IPS DF 19.7 (cell line): ENCODE data around the gene PAPOLB.

Source experiments
- DNase-seq: peaks from one replicate; pipeline ENCODE4 v3.0.0-alpha.2; 2013; ENCODE audit warnings: low read depth, low spot score

The PAPOLB gene

DNA sequence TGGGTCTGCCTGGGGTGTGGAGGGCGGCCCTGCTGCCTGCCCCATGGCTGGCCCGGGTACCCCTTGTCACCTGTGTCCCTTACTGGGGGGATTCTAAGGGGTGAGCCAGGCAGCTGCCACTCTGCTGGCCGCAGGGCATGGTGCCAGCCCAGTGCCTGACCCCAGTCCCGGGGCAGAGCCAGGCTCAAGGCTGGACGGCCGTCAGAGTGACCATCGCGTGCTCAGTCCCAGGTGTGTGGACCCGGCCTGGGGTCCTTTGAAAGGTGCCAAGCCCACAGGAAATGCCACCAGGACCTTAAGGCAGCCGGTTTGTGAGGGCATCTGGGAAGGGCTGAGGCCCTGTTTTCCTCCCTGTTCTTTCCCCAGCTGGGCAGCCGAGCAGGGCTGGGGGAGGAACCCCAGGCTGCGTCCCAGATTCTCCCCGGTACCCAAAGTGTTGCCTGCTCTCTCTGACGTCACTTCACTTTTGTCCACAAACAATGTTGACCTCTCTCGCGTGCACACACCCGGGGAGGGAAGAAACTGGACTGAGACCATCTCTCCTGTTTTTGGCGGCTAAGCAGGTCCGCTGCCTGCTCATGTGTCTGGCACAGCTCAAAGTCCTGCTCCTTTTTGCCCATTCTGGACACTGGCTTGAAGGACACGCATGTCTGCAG is 37.6 kb downstream of the PAPOLB start:
- DNase-seq, result no peak

GRCh38 chr7:4823441-4824119 is 38.2 kb downstream of the PAPOLB start:
- DNase-seq, result no peak

GRCh38 chr7:4822677-4823076 is 39.2 kb downstream of the PAPOLB start:
- DNase-seq, result no peak

DNA sequence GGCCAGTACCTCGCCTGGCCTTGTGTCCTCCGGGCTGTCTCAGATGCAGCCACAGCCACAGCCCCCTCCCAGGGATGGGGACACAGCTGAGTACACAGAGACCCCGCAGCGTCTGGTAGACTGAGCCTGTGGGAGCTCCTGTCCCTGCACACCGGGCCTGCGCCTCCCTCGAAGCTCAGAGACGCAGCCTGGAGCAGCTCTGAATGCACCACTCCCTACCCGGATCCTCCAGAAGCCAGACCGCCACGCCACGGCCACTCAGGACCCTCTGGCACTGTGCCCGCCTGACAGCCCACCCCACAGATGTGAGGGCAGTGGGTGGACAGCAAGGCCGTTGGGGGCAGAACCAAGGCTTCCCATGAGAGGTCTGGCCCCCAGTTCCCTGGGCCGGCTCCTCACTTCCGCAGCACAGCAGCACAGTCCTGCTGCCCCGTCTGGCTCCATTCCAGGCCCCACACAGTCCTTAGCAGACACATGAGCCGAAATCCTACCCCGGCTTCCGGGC is 40.8 kb downstream of the PAPOLB start:
- no peak for DNase-seq

GRCh38 chr7:4820405-4820966 is 41.3 kb downstream of the PAPOLB start:
- DNase-seq, result no peak

- no peak for DNase-seq
Observed at GRCh38 chr7:4819560-4820404, 42.0 kb downstream of the PAPOLB start.

- no peak for DNase-seq
Observed at GRCh38 chr7:4818000-4818794, 43.6 kb downstream of the PAPOLB start.

DNA sequence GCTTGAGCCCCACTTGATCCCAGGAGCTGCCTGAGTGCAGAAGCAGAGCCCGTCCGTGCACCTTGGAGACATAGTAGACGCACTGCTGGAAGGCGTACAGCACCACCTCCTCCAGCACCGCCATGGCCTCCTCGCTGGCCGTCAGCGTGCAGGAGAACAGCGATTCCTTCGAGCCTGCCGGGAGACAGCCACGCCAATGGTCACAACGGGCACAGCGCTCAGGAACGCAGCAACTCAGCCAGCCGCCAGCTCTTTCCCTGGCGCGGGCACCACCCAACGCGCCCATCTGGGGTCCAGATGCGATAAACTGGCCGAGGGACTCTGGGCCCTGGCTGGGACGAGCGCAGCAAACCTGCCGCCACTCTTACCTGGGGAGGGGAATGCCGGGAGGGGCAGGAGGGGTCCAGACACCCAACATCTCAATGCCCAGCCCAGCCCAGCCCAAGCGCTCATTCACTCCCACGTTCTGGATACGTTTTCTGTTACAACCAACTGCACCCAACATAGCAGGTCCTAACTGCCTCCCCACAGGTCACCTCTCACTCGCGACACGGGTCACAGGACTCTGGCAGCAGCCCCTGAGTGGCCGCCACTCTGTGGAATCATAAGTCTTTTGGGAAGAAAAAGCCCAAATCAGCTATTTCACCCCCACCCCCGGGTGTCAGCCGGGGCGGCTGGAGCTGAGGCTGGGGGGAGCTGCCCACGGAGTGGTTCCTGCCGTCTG is 44.5 kb downstream of the PAPOLB start:
- DNase-seq, result no peak

DNA sequence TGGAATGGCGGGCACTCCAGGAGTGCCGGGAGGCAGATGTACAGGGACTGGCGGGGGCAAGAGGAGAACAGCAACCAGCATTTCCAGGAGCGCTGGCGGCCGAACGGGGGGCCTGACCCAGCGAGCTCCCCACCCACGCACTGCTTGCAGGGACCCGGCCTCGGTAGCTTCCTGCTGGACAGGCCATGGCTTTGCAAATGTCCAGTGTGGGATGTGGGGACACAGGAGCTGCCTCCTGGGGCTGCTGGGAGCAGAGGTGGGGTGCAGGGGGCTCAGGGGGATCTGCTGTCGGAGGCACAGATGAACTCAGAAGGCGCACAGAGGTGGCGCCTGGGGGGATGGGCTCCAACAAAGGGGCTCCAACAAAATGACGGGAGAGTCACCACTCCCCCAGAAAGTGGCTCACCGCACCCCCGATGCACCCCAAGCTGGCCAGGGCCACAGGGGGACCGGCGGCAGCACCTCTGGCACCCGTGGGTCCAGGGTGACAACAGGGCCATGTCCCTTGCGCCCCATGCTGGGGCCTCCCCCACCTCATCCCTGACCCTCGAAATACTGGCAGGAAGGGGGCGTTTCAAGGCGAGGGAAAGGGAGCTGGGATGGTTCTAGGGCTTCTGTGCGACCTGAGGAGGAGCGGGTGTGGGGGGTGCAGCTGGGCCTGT is 45.3 kb downstream of the PAPOLB start:
- DNase-seq, result no peak

DNA sequence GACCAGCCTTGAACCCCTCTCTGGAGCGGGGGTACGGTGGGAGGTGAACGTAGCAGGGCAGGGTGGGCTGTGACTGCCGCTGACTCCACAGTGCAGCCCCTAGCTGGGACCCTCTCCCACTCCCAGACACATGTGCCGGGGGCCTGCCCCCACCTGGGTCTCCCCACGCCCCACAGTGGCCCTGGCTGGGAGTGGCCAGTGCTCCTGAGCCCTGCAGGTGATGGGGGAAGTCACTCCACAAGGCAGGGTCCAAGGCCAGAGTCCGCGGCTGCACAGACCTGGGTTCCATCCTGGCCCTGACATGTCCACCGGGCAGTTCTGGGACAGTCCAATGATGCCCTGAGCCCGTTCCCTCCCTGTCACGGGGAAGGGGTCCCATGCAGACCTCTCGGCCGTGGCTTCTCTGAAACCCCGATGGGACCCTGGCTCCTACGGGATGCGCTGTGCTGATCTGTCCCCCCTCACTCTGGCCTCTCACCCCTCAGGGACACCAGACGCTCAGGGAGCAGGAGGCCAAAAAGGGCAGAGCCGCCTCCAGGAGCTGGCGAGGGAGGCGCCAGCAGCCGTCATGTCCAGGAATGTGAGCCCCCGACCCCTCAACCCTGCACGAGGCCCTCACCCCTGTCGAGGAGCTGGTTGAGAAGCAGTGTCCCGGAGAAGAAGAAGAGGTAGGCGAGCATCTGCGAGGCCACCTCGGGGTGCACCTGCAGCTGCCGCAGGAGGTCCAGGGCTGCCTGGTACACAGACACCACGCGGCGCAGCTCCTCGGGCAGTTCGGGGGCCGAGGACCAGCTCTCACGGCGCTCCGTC is 46.0 kb downstream of the PAPOLB start:
- no peak for DNase-seq

DNA sequence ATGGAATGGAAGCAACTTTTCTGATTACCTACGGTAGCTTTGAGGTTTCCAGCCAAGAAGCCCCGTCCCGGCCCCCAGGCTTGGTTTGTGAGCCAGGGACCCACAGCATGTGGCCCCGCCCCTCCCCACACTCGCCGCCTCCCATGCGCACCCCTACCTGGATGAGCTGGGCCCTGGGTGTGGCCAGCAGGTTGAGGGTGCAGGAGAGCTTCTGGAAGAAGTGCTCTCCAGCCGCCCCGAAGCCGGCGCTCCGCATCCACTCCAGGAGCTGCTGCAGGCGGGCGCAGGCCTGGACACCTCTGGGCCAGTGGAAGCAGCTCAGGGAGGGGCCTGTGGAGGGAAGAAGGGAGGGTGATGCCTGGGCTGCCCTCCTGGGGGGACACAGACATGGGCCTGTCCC is 46.7 kb downstream of the PAPOLB start:
- no peak for DNase-seq

GRCh38 chr7:4814433-4814832 is 47.4 kb downstream of the PAPOLB start:
- no peak for DNase-seq

DNA sequence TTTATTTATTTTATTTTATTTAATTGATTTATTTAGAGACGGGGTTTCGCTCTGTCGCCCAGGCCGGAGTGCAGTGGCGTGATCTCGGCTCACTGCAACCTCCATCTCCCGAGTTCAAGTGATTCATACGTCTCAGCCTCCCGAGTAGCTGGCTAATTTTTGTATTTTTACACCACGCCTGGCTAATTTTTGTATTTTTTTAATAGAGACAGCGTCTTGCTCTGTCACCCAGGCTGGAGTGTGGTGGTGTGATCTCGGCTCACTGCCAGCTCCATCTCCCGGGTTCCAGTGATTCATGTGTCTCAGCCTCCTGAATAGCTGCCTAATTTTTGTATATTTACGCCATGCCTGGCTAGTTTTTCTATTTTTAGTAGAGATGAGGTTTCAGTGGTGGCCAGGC is 52.2 kb downstream of the PAPOLB start:
- DNase-seq, result no peak

- no peak for DNase-seq
Observed at GRCh38 chr7:4809091-4809591, 52.7 kb downstream of the PAPOLB start.

DNA sequence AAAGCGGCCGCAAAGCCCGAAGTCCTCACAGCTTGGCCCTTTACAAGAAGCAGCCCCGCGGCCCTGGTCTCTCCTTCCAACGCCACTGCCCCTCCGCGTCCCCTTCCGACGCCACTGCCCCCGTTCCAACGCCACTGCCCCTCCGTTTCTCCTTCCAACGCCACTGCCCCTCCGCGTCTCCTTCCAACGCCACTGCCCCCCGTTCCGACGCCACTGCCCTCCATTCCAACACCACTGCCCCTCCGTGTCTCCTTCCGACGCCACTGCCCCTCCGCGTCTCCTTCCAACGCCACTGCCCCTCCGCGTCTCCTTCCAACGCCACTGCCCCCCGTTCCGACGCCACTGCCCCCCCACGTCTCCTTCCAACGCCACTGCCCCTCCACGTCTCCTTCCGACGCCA is 53.3 kb downstream of the PAPOLB start:
- no peak for DNase-seq

DNA sequence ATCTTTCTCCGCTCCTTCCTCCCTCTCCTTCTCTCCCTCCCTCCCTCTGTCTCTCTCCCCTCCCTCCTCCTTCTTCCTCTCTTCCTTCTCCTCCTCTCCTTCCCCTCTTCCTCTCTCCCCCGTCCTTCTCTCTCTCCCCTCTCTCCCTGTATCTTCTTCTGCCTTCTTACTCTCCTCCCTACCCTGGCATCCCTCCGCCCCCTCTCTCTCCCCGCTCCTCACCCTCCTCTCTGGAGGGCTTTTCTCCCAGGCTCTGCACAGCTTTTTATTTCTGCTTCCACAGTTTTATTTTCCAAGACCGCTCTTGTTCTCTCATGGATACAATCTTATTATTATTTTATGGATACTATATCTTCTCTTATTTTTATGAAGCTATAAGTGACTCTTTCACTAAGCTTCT is 53.8 kb downstream of the PAPOLB start:
- DNase-seq, result no peak
